Right renal cortex interstitium (tissue), 3 donors: ENCODE measurements around the gene BORCS8. TPM values are rescaled to one million over a fixed set of nuclear protein-coding genes. Genes with fewer than 3 reads are reported as not detected.
A peak's percentile ranks its signal among the peaks of the same experiment; 100 is the strongest.

Experiments
- DNase-seq, 3 donors: peaks; one replicate each; pipeline ENCODE4 v3.0.0-alpha.2; 2013; ENCODE audit warnings: low read depth in 3 of 3, low spot score in 2 of 3
- polyA plus RNA-seq, 3 donors: library from polyadenylated mRNA; unstranded; fragments of 120-200 nt; gene quantifications; one replicate each; pipeline ENCODE4 v1.2.1, GENCODE V29; 2013; ENCODE audit not compliant: insufficient read length in 3 of 3

The BORCS8 gene
- polyA plus RNA-seq, 3 donors: 13.1 to 14.9 (median 13.2) TPM

DNA sequence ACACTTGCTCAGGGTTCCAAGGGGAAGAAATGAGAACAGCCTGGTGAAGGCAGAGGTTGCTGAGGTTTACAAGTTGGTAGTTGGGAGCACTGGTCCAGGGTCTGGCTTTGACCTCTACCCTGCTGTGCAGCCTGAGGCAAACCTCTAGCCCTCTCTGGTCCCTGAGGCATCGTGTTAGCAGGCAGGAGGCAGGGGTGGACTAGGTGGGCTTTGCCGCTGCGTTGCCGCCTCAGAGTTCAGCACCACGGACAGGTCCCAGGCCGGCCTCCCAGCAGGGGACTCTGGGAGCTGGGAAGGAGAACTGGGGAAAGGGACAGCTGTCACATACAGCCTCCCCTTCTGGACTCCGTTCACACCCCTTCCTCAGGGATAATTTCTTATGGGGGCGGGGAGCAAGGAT lies 22.9 kb upstream of the BORCS8 start:
- DNase-seq: no peak

DNA sequence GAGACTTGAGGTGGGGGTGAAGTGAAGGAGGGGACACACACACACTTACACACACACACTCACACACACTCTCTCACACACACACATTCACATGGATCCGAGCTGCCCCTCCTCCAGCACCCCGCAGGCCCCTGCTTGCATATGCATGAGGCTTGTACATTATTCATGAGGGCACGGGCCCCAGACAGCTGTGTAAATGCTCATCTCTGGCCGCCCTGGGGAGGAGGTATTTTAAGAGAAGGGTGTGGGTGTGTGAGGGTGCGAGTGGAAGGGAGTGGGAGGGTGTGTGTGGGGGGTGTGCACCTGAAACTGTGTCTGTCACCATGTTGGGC lies 22.2 kb upstream of the BORCS8 start:
- no peak for DNase-seq

DNA sequence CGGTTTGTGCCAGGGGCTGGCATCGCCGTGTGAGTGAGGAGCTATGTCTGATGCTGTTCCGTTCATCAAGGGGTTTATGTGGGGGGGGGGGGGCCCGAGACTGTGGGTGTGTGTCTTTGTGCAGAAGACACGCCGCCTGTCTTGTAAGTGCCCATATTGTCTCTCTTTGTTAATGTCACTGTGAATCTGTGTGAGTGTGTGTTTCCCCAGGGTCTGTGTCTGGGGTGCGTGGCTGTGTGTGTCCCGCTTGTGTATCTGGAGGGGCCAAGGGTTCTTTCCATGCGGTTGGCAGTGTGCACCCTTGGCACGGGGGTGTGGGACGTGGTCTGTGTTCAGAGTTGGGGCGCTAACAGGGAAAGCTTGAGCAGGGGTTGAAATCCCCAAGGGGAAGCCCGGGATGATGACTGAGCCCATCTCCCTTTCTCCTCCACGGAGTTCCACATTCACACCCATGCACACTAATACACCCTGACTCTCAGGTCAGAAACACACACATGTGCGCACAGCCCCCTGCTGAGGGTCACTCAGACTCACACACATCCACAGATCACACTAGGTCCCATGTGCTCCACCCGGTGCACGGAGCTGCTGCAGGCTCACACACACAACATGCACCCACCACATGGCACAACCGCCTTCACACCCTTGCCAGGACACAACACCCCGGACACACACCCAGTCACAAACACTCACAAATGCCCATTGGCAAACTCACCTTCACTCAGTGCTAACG lies 21.6 kb upstream of the BORCS8 start:
- no peak for DNase-seq

GRCh38 chr19:19212916-19213315 lies 21.0 kb upstream of the BORCS8 start:
- DNase-seq: no peak

DNA sequence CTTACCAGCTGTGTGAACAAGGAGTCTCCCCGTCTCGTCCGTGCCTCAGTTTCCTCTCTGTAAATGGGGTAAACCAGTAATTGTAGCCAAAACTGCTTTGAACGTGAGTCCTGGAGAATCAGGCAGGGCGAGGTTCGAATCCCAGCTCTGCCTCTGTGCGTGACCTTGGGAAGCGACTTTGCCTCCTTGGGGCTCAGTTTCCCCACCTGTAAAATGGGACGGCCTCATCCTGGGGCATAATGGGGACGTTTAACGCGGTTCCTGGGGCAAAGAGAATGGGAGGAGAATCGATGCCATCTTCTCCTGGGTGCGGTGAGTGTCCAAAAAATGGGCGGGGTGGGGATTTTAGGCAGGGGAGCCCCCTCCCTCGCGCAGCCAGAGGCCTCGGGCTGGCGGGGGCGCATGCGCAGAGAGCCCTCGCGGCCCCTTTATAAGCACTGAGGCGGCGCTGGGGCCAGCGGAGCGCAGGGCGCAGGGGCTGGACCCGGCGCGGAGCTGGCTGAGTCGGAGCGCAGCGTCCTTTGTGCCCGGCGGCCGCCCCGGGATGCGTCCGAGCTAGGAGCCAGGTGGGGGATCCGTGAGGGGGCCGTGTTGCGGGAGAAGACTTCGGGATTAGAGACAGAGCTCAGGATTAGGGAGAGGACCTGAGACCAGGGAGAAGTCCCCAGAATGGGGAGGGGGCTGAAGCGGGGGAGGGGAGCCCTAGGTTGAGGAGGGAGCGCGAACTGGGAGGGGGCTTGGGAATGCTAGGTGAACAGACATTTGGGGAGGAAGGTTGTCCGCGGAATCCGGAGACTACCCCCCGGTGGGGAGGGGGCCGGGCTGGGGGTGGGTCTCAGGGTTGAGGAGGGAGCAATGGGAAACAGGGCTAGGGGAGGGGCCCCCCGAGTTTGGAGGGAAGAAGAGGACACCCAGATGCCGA lies 19.8 kb upstream of the BORCS8 start, which contains the start of gene NCAN:
Gene NCAN, plus strand, starts transcription at position 460 of the 922 bp plus-strand sequence. CDS start 4,996 bp downstream, outside the sequence.
- DNase-seq: no peak

- DNase-seq: no peak
Measured at GRCh38 chr19:19209372-19209771, 17.4 kb upstream of the BORCS8 start.

- no peak for DNase-seq
Measured at GRCh38 chr19:19207637-19208572, 16.0 kb upstream of the BORCS8 start.

DNA sequence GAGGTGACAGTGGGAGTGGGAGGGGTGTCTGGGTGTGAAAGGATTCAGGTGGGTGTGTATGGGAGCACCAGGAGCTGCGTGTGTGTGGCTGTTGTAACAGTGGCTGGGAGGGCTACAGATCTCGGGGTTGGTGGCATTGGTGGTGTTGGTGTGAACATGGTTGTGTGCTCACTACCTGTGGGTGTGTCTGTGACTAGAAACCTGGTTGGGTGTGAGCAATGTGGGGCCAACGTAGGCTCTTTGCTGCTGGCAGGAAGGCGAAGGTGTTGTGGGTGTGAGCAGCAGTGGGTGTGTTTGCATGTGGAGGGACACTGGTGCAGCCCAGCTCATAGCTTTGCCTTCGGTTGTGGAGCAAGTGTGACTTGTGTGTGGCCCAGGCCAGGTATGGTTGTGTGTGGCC lies 15.0 kb upstream of the BORCS8 start:
- no peak for DNase-seq

- no peak for DNase-seq
Measured at GRCh38 chr19:19205416-19206410, 13.8 kb upstream of the BORCS8 start.

DNA sequence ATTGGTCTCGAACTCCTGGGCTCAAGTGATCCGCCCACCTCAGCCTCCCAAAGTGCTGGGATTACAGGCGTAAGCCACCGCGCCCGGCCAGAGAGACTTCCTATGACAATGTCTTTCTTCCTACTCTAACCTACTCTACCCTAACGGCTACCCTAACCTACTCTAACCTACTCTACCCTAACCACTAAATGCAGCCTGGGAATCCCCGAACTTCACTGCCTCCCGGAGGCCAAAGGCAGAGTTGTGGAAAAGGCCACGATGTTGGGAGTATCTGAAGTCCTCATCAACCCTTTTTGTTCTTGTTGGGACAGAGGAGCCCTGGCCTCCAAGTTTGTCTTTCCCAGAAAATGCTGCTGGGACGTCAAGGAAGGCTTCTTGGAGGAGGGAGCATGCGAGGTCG lies 12.2 kb upstream of the BORCS8 start:
- no peak for DNase-seq

DNA sequence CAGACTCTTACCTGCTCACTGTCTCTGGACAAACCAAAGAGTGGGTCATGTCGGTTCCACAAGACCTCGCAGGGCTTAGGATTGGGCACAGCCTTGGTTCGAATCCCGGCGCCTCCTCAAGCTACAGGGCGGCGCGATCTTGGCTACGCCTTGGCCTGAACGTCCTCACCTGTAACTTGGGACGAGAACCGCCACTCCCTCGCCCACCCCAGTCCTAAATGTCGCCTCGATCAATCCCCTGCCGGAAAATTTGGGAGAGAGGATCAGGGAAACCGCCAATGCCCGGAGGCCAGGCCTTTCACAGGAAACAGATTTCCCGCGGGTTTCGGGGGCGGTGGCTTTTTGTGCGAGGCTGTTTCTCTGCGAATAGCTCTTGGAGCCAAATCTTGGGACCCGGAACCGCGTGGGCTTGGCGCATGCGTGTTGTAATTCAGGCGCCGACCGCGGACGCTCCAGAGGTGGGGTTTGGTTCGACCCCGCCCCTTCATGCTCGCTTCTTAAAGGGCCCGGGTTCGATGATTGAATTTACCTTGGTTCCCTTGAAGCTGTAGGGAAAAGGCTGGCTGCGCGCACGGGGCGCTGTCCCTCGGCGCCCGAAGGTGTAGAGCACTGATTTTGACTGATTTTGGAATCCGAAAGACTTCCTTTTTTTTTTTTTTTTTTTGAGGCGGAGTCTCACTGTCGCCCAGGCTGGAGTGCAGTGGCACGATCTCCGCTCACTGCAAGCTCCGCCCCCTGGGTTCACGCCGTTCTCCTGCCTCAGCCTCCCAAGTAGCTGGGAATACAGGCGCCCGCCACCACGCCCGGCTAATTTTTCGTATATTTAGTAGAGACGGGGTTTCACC lies 11.3 kb upstream of the BORCS8 start, which contains the start of gene NR2C2AP:
Gene NR2C2AP, minus strand, starts transcription at position 403 of the 845 bp plus-strand sequence. Its CDS starts 354 bp downstream, at position 49.
- DNase-seq: peak; percentile 67 to 78 (median 72)

DNA sequence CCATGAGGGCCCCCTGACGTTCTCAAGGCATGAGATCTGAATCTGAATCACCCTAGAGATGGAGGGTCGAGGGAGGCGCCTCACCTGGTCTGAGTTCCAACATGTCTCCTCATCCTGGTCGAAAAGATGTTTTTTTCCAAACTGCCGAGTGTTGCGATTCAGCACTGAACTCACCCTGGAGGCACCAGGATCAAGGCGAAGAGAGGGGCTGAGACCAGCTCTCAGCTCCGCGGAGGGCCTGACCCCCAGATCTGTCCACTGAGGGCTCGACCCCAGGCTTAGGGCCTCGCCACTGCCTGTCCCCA lies 10.7 kb upstream of the BORCS8 start:
- no peak for DNase-seq

- DNase-seq: no peak
Measured at GRCh38 chr19:19201697-19202630, 10.0 kb upstream of the BORCS8 start.

DNA sequence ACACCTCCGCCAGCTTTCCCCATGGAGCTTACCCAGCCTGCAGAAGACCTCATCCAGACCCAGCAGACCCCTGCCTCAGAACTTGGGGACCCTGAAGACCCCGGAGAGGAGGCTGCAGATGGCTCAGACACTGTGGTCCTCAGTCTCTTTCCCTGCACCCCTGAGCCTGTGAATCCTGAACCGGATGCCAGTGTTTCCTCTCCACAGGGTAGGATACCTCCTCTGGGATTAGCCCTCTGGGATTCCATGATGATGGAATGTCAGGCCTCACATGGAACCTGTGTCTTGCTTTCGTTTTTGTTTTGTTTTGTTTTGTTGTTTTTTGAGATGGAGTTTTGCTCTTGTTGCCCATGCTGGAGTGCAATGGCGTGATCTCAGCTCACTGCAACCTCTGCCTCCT lies 2.0 kb upstream of the BORCS8 start:
- no peak for DNase-seq

DNA sequence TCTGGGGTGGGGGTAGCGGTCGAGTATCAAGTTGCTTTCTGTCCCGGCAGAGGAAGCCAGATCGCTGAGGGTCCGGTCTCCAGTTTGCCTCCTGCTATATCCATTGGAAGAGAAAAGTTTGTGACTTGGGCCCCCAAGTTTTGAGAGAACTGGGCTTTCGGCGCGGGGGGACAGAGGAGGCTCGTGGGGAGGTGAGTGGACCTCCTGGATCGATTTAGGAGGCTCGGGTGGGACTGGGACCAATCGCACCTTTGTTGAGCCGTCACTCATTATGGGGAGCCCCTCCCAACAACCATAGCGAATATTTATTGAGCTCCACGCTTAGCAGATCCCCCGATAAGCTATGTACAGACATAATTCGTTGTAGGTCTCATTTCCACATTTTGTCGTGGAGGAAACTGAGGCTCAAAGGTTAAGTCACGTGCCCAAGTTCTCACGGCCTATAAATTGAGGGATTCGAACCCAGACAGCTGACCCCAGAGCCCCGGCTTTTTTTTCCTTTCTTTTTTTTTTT lies 1.0 kb upstream of the BORCS8 start:
- DNase-seq: no peak

- no peak for DNase-seq
Measured at GRCh38 chr19:19191768-19192077, 229 bp downstream of the BORCS8 start.

- DNase-seq: no peak
Measured at GRCh38 chr19:19186742-19187141, 5.2 kb downstream of the BORCS8 start.
